ENCODE results near the gene ANKRD6. TPM values are rescaled to one million over a fixed set of nuclear protein-coding genes. Genes with fewer than 3 reads are reported as not detected.
"Not testable (repeated sequence)": the region's sequence is repeated elsewhere in the genome, so short reads cannot be mapped to it uniquely, and the experiment has no call there.

ANKRD6 gene
- total RNA-seq, 1 experiment from 2014 or later: 25.4 TPM

DNA sequence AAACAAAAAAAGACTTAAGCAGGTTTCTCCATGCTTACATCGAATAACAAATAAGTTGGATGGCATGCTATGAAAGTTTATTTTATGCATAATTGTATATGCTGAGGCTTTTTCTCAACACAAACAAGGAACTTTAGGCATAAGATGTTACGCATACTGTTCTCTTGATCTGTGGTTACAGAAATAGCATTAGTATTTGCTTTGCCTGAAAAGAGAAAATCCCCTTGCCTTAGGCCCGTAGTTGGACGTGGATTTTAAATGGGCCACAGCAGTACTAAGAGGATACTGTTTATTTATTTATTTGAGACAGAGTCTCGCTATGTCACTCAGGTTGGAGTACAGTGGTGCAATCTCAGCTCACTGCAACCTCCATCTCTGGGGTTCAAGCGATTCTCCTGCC is 186.6 kb downstream of the ANKRD6 start:
- Histone ChIP-seq H3K27me3 (replicated peaks; ENCODE audit: insufficient read depth, low read depth, low read length, poor library complexity) (no peaks in the 10 kb centered on the region), H3K9me3 (ENCODE audit: low read depth, low read length, poor library complexity, severe bottlenecking) (no peaks in the 10 kb centered on the region), H3K27ac (ENCODE audit: low read depth, low read length, poor library complexity, severe bottlenecking) (no peak overlapping the region), H3K4me1 (ENCODE audit: insufficient read depth, low read length, poor library complexity, severe bottlenecking) (no peaks in the 10 kb centered on the region), H3K4me3 (ENCODE audit: low read depth, low read length, poor library complexity, severe bottlenecking) (no peak overlapping the region), H3K36me3 (ENCODE audit: insufficient read depth, low read length, poor library complexity, severe bottlenecking) (peaks cover 3% of the 10 kb centered on the region)
- ChIA-PET CTCF (no interaction called here), POLR2A (ENCODE audit: low non-redundant PET) (no interaction called here)
- TF ChIP-seq, protein P1, sequence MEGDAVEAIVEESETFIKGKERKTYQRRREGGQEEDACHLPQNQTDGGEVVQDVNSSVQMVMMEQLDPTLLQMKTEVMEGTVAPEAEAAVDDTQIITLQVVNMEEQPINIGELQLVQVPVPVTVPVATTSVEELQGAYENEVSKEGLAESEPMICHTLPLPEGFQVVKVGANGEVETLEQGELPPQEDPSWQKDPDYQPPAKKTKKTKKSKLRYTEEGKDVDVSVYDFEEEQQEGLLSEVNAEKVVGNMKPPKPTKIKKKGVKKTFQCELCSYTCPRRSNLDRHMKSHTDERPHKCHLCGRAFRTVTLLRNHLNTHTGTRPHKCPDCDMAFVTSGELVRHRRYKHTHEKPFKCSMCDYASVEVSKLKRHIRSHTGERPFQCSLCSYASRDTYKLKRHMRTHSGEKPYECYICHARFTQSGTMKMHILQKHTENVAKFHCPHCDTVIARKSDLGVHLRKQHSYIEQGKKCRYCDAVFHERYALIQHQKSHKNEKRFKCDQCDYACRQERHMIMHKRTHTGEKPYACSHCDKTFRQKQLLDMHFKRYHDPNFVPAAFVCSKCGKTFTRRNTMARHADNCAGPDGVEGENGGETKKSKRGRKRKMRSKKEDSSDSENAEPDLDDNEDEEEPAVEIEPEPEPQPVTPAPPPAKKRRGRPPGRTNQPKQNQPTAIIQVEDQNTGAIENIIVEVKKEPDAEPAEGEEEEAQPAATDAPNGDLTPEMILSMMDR (conservative IDR thresholded peaks at IDR 0.05; ENCODE audit: low read depth, low read length): no peak
- TF ChIP-seq EZH2 (IDR thresholded peaks at IDR 0.05; ENCODE audit: borderline replicate concordance, low read depth, low read length, poor library complexity, severe bottlenecking): no peak
- intact Hi-C loops (cut with micrococcal nuclease; ENCODE audit: unreplicated experiment): no loop called here
- BruUV-seq (replicated peaks): no TSS peak
- no peak for DNase-seq (ENCODE audit: low spot score)

DNA sequence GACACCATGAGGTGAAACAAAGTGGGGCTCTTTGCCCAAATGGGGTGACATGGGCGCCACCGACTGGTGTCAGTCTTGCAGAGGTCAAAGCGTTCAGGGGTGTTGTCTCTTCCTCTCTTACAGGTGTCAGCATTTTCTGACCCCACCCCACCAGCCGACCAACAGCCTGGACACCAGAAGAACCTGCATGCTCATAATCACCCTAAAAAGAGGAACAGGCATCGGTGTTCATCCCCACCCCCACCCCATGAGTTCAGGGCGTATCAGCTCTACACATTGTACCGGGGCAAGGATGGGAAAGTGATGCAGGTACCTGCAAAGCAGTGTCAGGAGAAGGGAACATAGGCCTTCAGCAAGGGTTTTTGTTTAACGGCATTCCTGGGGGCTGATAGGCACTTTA is 190.8 kb downstream of the ANKRD6 start:
- intact Hi-C loops (cut with micrococcal nuclease; ENCODE audit: unreplicated experiment): no loop called here
- DNase-seq (ENCODE audit: low spot score): no peak
- peaks cover 9% of the 10 kb centered on the region for H3K36me3 ChIP-seq (ENCODE audit: insufficient read depth, low read length, poor library complexity, severe bottlenecking)
- no TSS peak for BruUV-seq (replicated peaks)
- ChIA-PET CTCF (no interaction called here), POLR2A (ENCODE audit: low non-redundant PET) (no interaction called here)
- H3K4me3 ChIP-seq (ENCODE audit: low read depth, low read length, poor library complexity, severe bottlenecking): no peak overlapping the region
- no peaks in the 10 kb centered on the region for H3K27me3 ChIP-seq (replicated peaks; ENCODE audit: insufficient read depth, low read depth, low read length, poor library complexity)
- no peak for TF ChIP-seq EZH2 (IDR thresholded peaks at IDR 0.05; ENCODE audit: borderline replicate concordance, low read depth, low read length, poor library complexity, severe bottlenecking)
- TF ChIP-seq, protein P1 (conservative IDR thresholded peaks at IDR 0.05; ENCODE audit: low read depth, low read length): no peak
- no peak overlapping the region for H3K27ac ChIP-seq (ENCODE audit: low read depth, low read length, poor library complexity, severe bottlenecking)
- no peaks in the 10 kb centered on the region for H3K9me3 ChIP-seq (ENCODE audit: low read depth, low read length, poor library complexity, severe bottlenecking)
- no peaks in the 10 kb centered on the region for H3K4me1 ChIP-seq (ENCODE audit: insufficient read depth, low read length, poor library complexity, severe bottlenecking)

DNA sequence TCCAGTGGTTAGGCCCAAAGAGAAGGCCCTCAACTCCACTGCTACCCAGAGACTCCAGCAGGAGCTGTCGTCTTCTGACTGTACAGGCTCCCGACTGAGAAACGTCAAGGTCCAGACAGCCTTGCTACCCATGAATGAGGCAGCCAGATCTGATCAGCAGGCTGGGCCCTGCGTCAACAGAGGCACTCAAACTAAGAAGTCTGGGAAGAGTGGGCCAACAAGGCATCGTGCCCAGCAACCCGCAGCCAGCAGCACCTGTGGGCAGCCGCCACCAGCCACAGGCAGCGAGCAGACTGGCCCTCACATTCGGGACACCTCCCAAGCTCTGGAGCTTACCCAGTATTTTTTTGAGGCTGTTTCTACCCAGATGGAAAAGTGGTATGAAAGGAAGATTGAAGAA is 197.5 kb downstream of the ANKRD6 start:
- Histone ChIP-seq H3K9me3 (ENCODE audit: low read depth, low read length, poor library complexity, severe bottlenecking) (no peaks in the 10 kb centered on the region), H3K27me3 (replicated peaks; ENCODE audit: insufficient read depth, low read depth, low read length, poor library complexity) (no peaks in the 10 kb centered on the region), H3K4me1 (ENCODE audit: insufficient read depth, low read length, poor library complexity, severe bottlenecking) (no peaks in the 10 kb centered on the region), H3K27ac (ENCODE audit: low read depth, low read length, poor library complexity, severe bottlenecking) (no peak overlapping the region), H3K36me3 (ENCODE audit: insufficient read depth, low read length, poor library complexity, severe bottlenecking) (peaks cover 6% of the 10 kb centered on the region), H3K4me3 (ENCODE audit: low read depth, low read length, poor library complexity, severe bottlenecking) (no peak overlapping the region)
- intact Hi-C loops (cut with micrococcal nuclease; ENCODE audit: unreplicated experiment): no loop called here
- POLR2A ChIA-PET (ENCODE audit: low non-redundant PET): no interaction called here
- BruUV-seq (replicated peaks): no TSS peak
- no peak for TF ChIP-seq EZH2 (IDR thresholded peaks at IDR 0.05; ENCODE audit: borderline replicate concordance, low read depth, low read length, poor library complexity, severe bottlenecking)
- TF ChIP-seq, protein P1 (conservative IDR thresholded peaks at IDR 0.05; ENCODE audit: low read depth, low read length): no peak
- no peak for DNase-seq (ENCODE audit: low spot score)
- CTCF ChIA-PET: no interaction called here

DNA sequence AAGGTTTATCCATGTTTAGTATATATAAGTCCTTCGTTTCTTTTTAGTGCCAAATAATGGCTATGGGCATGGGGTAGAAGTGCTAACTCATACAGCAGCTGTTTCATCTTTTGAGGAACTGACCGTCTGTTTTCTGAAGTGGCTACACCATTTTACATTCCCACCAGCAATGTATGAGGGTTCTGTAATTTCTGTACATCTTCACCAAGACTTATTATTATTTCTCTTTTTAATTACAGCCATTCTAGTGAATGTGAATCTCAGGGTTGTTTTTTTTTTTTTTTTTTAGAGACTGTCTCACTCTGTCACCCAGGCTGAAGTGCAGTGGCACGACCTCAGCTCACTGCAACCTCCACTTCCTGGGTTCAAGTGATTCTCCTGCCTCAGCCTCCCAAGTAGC is 203.5 kb downstream of the ANKRD6 start:
- POLR2A ChIA-PET (ENCODE audit: low non-redundant PET); CTCF ChIA-PET; BruUV-seq (replicated peaks): not testable (repeated sequence)

More for the DNA sequence above, 203.5 kb downstream of the ANKRD6 start:
- H3K4me1 ChIP-seq (ENCODE audit: insufficient read depth, low read length, poor library complexity, severe bottlenecking): peaks cover 11% of the 10 kb centered on the region
- DNase-seq (ENCODE audit: low spot score); intact Hi-C loops (cut with micrococcal nuclease; ENCODE audit: unreplicated experiment); H3K27ac ChIP-seq (ENCODE audit: low read depth, low read length, poor library complexity, severe bottlenecking); H3K4me3 ChIP-seq (ENCODE audit: low read depth, low read length, poor library complexity, severe bottlenecking); H3K27me3 ChIP-seq (replicated peaks; ENCODE audit: insufficient read depth, low read depth, low read length, poor library complexity); H3K9me3 ChIP-seq (ENCODE audit: low read depth, low read length, poor library complexity, severe bottlenecking): not testable (repeated sequence)
- peaks cover 15% of the 10 kb centered on the region for H3K36me3 ChIP-seq (ENCODE audit: insufficient read depth, low read length, poor library complexity, severe bottlenecking)

Measured in A673 (cell line).